ENCODE results near the gene ACSBG1.

GRCh38 chr15:78154955-78155354, 79.4 kb downstream of the ACSBG1 start:
- TF ChIP-seq EZH2 (IDR thresholded peaks at IDR 0.05; ENCODE audit: insufficient read depth, poor library complexity, severe bottlenecking) (no peak), EZH2phosphoT487 (IDR thresholded peaks at IDR 0.05; ENCODE audit: insufficient read depth, low read depth) (no peak)

Data from GM23248 (cell line).